Measurements from ENCODE around the gene CNTNAP4.

Gene CNTNAP4

GRCh38 chr16:76276745-76277438, at the start of gene CNTNAP4:
TSS of gene CNTNAP4 (plus strand) at chr16:76277401. CDS start at chr16:76277663, 262 bp downstream.
- Histone ChIP-seq H4K20me1 (no peaks in the 10 kb centered on the region), H3K36me3 (no peaks in the 10 kb centered on the region), H3K4me1 (no peaks in the 10 kb centered on the region), H3K4me3 (no peak within 1 kb of the TSS), H3K4me2 (no peak within 1 kb of the TSS), H3K9me3 (no peaks in the 10 kb centered on the region), H3K27ac (no peak within 1 kb of the TSS), H3K27me3 (no peaks in the 10 kb centered on the region), H3K9ac (no peak within 1 kb of the TSS)
- no peak for TF ChIP-seq Cebpa-rat (IDR thresholded peaks at IDR 0.05)

- Histone ChIP-seq H3K9ac (no peak overlapping the region), H3K27me3 (no peaks in the 10 kb centered on the region), H3K4me2 (no peak overlapping the region), H3K4me3 (no peak overlapping the region), H3K27ac (no peak overlapping the region), H3K9me3 (no peaks in the 10 kb centered on the region), H3K36me3 (no peaks in the 10 kb centered on the region), H4K20me1 (no peaks in the 10 kb centered on the region), H3K4me1 (no peaks in the 10 kb centered on the region)
- TF ChIP-seq Cebpa-rat (IDR thresholded peaks at IDR 0.05): no peak
These were observed 48.6 kb upstream of the CNTNAP4 start for GRCh38 chr16:76228546-76229146.

- no peaks in the 10 kb centered on the region for H3K9me3 ChIP-seq
- H3K4me2 ChIP-seq: no peak overlapping the region
- no peaks in the 10 kb centered on the region for H3K36me3 ChIP-seq
- no peaks in the 10 kb centered on the region for H3K4me1 ChIP-seq
- no peak overlapping the region for H3K9ac ChIP-seq
- TF ChIP-seq Cebpa-rat (IDR thresholded peaks at IDR 0.05): no peak
- no peaks in the 10 kb centered on the region for H3K27me3 ChIP-seq
- no peak overlapping the region for H3K27ac ChIP-seq
- H4K20me1 ChIP-seq: no peaks in the 10 kb centered on the region
- no peak overlapping the region for H3K4me3 ChIP-seq
These were observed 44.5 kb upstream of the CNTNAP4 start for GRCh38 chr16:76232704-76233103.

- no peak overlapping the region for H3K4me2 ChIP-seq
- H3K27ac ChIP-seq: no peak overlapping the region
- H3K4me3 ChIP-seq: no peak overlapping the region
- H3K9me3 ChIP-seq: no peaks in the 10 kb centered on the region
- H3K27me3 ChIP-seq: no peaks in the 10 kb centered on the region
- H3K36me3 ChIP-seq: no peaks in the 10 kb centered on the region
- H4K20me1 ChIP-seq: no peaks in the 10 kb centered on the region
- H3K4me1 ChIP-seq: no peaks in the 10 kb centered on the region
- no peak for TF ChIP-seq Cebpa-rat (IDR thresholded peaks at IDR 0.05)
- no peak overlapping the region for H3K9ac ChIP-seq
These were observed 42.2 kb upstream of the CNTNAP4 start for GRCh38 chr16:76235025-76235424.

GRCh38 chr16:76235426-76235825, 41.8 kb upstream of the CNTNAP4 start:
- Histone ChIP-seq H3K27me3 (no peaks in the 10 kb centered on the region), H3K9me3 (no peaks in the 10 kb centered on the region), H4K20me1 (no peaks in the 10 kb centered on the region), H3K4me2 (no peak overlapping the region), H3K4me1 (no peaks in the 10 kb centered on the region), H3K36me3 (no peaks in the 10 kb centered on the region), H3K4me3 (no peak overlapping the region), H3K27ac (no peak overlapping the region), H3K9ac (no peak overlapping the region)
- no peak for TF ChIP-seq Cebpa-rat (IDR thresholded peaks at IDR 0.05)

- H3K4me3 ChIP-seq: no peak overlapping the region
- H3K36me3 ChIP-seq: no peaks in the 10 kb centered on the region
- H3K4me2 ChIP-seq: no peak overlapping the region
- no peaks in the 10 kb centered on the region for H4K20me1 ChIP-seq
- TF ChIP-seq Cebpa-rat (IDR thresholded peaks at IDR 0.05): no peak
- no peaks in the 10 kb centered on the region for H3K9me3 ChIP-seq
- no peaks in the 10 kb centered on the region for H3K4me1 ChIP-seq
- no peaks in the 10 kb centered on the region for H3K27me3 ChIP-seq
- no peak overlapping the region for H3K9ac ChIP-seq
- H3K27ac ChIP-seq: no peak overlapping the region
These were observed 39.7 kb upstream of the CNTNAP4 start for GRCh38 chr16:76237471-76237870.

- Histone ChIP-seq H3K9ac (no peak overlapping the region), H4K20me1 (no peaks in the 10 kb centered on the region), H3K27me3 (no peaks in the 10 kb centered on the region), H3K36me3 (no peaks in the 10 kb centered on the region), H3K4me3 (no peak overlapping the region), H3K4me1 (no peaks in the 10 kb centered on the region), H3K9me3 (no peaks in the 10 kb centered on the region), H3K27ac (no peak overlapping the region), H3K4me2 (no peak overlapping the region)
- no peak for TF ChIP-seq Cebpa-rat (IDR thresholded peaks at IDR 0.05)
These were observed 35.4 kb upstream of the CNTNAP4 start for GRCh38 chr16:76241755-76242154.

GRCh38 chr16:76243620-76244019, 33.6 kb upstream of the CNTNAP4 start:
- Histone ChIP-seq H4K20me1 (no peaks in the 10 kb centered on the region), H3K4me2 (no peak overlapping the region), H3K27me3 (no peaks in the 10 kb centered on the region), H3K36me3 (no peaks in the 10 kb centered on the region), H3K9ac (no peak overlapping the region), H3K4me1 (no peaks in the 10 kb centered on the region), H3K9me3 (no peaks in the 10 kb centered on the region), H3K4me3 (no peak overlapping the region), H3K27ac (no peak overlapping the region)
- no peak for TF ChIP-seq Cebpa-rat (IDR thresholded peaks at IDR 0.05)

- TF ChIP-seq Cebpa-rat (IDR thresholded peaks at IDR 0.05): no peak
- Histone ChIP-seq H3K4me1 (no peaks in the 10 kb centered on the region), H3K27ac (no peak overlapping the region), H3K27me3 (no peaks in the 10 kb centered on the region), H4K20me1 (no peaks in the 10 kb centered on the region), H3K4me3 (no peak overlapping the region), H3K9me3 (no peaks in the 10 kb centered on the region), H3K36me3 (no peaks in the 10 kb centered on the region), H3K9ac (no peak overlapping the region), H3K4me2 (no peak overlapping the region)
These were observed 30.6 kb upstream of the CNTNAP4 start for GRCh38 chr16:76246587-76246986.

- H3K9ac ChIP-seq: no peak overlapping the region
- H3K9me3 ChIP-seq: 0 out of 2 replicates have a peak, but pooled peaks cover 3% of the 10 kb centered on the region
- H3K36me3 ChIP-seq: no peaks in the 10 kb centered on the region
- H3K27me3 ChIP-seq: no peaks in the 10 kb centered on the region
- H3K27ac ChIP-seq: no peak overlapping the region
- no peaks in the 10 kb centered on the region for H3K4me1 ChIP-seq
- H4K20me1 ChIP-seq: no peaks in the 10 kb centered on the region
- H3K4me2 ChIP-seq: no peak overlapping the region
- no peak overlapping the region for H3K4me3 ChIP-seq
- no peak for TF ChIP-seq Cebpa-rat (IDR thresholded peaks at IDR 0.05)
These were observed 11.7 kb upstream of the CNTNAP4 start for GRCh38 chr16:76265434-76266045.

Data from BLaER1 (cell line).